ENCODE data around the gene KRTAP20-1. TPM values are rescaled to one million over a fixed set of nuclear protein-coding genes. Genes with fewer than 3 reads are reported as not detected.

Gene KRTAP20-1
- total RNA-seq, 1 experiment from 2014 or later, result not detected

DNA sequence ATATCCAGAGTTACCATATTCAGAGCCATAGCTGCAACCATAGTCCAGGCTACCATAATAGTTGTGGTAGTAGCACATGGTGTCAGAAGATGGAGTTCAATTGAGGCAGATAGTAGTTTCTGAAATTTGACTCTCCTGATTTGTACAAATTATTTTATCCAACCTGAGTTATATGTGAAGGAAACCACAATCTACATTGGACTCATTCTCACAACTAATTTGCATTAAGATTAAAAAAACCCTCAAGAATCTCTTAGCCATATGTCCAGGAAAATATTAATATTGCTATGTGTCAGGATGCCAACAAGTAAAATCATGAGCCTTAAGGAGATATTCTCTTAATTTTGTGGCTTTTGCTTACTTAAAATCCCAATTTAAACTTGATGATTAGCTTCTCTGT, 25.9 kb upstream of the KRTAP20-1 start, which contains the start of gene KRTAP22-2:
Gene KRTAP22-2 (minus strand): TSS at position 101 of the 400 bp plus-strand sequence.
- Histone ChIP-seq H3T11ph (ENCODE audit: low read length) (no peak within 1 kb of the TSS), H2BK15ac (ENCODE audit: low read depth, low read length) (no peak within 1 kb of the TSS), H3K14ac (ENCODE audit: insufficient read depth, low read length) (no peak within 1 kb of the TSS), H3K56ac (ENCODE audit: insufficient read length, low read depth, low read length) (no peak within 1 kb of the TSS), H4K91ac (ENCODE audit: insufficient read length, low read depth, low read length) (no peak within 1 kb of the TSS), H2BK5ac (ENCODE audit: insufficient read length, low read length) (no peak within 1 kb of the TSS), H3K18ac (ENCODE audit: insufficient read length, low read depth, low read length) (no peak within 1 kb of the TSS), H3K4me1 (ENCODE audit: insufficient read depth, low read length) (no peaks in the 10 kb centered on the region), H2AFZ (ENCODE audit: low read length) (no peak within 1 kb of the TSS), H3K79me2 (ENCODE audit: insufficient read depth, low read length) (no peaks in the 10 kb centered on the region), H2BK12ac (ENCODE audit: insufficient read length, low read depth, low read length) (no peak within 1 kb of the TSS), H3K23ac (ENCODE audit: insufficient read length, low read depth, low read length) (no peak within 1 kb of the TSS), H2BK120ac (ENCODE audit: low read depth, low read length, poor library complexity, severe bottlenecking) (no peak within 1 kb of the TSS), H3K79me1 (ENCODE audit: insufficient read depth, low read depth, low read length, poor library complexity, severe bottlenecking) (no peaks in the 10 kb centered on the region), H3K4me2 (ENCODE audit: insufficient read depth, insufficient read length, low read length) (no peak within 1 kb of the TSS), H2AK5ac (ENCODE audit: insufficient read length, low read length) (no peak within 1 kb of the TSS), H3K9me3 (ENCODE audit: control insufficient read depth, low read depth, low read length) (no peaks in the 10 kb centered on the region), H3K23me2 (ENCODE audit: insufficient read length, low read depth, low read length, poor library complexity, severe bottlenecking) (no peaks in the 10 kb centered on the region), H4K5ac (ENCODE audit: insufficient read length, low read depth, low read length) (no peak within 1 kb of the TSS), H2BK20ac (ENCODE audit: low read depth, low read length, poor library complexity, severe bottlenecking) (no peak within 1 kb of the TSS), H4K20me1 (ENCODE audit: control insufficient read depth, insufficient read depth, insufficient read length) (no peaks in the 10 kb centered on the region), H3K27ac (ENCODE audit: insufficient read length, low read depth, low read length) (no peak within 1 kb of the TSS), H3K9ac (ENCODE audit: extremely low read depth, insufficient read length, low read length) (no peak within 1 kb of the TSS), H3K4ac (ENCODE audit: low read depth, low read length) (no peak within 1 kb of the TSS), H3K27me3 (ENCODE audit: insufficient read depth, low read length) (no peaks in the 10 kb centered on the region), H4K8ac (replicated peaks; ENCODE audit: insufficient read length, low read depth, low read length) (no peak within 1 kb of the TSS)
- TF ChIP-seq, protein P1, sequence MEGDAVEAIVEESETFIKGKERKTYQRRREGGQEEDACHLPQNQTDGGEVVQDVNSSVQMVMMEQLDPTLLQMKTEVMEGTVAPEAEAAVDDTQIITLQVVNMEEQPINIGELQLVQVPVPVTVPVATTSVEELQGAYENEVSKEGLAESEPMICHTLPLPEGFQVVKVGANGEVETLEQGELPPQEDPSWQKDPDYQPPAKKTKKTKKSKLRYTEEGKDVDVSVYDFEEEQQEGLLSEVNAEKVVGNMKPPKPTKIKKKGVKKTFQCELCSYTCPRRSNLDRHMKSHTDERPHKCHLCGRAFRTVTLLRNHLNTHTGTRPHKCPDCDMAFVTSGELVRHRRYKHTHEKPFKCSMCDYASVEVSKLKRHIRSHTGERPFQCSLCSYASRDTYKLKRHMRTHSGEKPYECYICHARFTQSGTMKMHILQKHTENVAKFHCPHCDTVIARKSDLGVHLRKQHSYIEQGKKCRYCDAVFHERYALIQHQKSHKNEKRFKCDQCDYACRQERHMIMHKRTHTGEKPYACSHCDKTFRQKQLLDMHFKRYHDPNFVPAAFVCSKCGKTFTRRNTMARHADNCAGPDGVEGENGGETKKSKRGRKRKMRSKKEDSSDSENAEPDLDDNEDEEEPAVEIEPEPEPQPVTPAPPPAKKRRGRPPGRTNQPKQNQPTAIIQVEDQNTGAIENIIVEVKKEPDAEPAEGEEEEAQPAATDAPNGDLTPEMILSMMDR (conservative IDR thresholded peaks at IDR 0.05), result no peak
- H3K4me1 Mint-ChIP-seq, result no peaks in the 10 kb centered on the region
- H3K36me3 Mint-ChIP-seq (ENCODE audit: insufficient read depth in 1 of 3, low read depth in 3 of 3), result peaks cover 0 to 5% (median 0%) of the 10 kb centered on the region in 3 experiments; a peak in 1 of 7 replicates
- peaks cover 0 to 20% of the 10 kb centered on the region in 2 experiments; a peak in 1 of 5 replicates for H3K9me3 Mint-ChIP-seq
- no peaks in the 10 kb centered on the region for H3K27me3 Mint-ChIP-seq (ENCODE audit: low read depth)
- H3K27ac Mint-ChIP-seq, result no peak within 1 kb of the TSS
- no peak within 1 kb of the TSS for H3K4me3 Mint-ChIP-seq
- DNase-seq, result no peak

Measured in H9 (cell line).